ENCODE results near the gene GNA14.

GRCh38 chr9:77533671-77534070 is 114.5 kb downstream of the GNA14 start:
- TF ChIP-seq POLR2A (IDR thresholded peaks at IDR 0.05; ENCODE audit: low read length) (no peak), GATA1 (IDR thresholded peaks at IDR 0.05; ENCODE audit: low read depth, low read length) (no peak)
